Gastroesophageal sphincter (tissue), 3 donors: ENCODE measurements around the gene PLCB4.

Source experiments
- CTCF ChIP-seq, 4 experiments: fragments of 200-600 bp in 2 of 4; fragments of 450-650 bp in 2 of 4; sonication (generic) in 1 of 4; IDR thresholded peaks; one replicate each; pipeline ENCODE4 v1.5.1; 2017 to 2019; ENCODE audit warnings: antibody characterized with exemption in 4 of 4, mild to moderate bottlenecking in 2 of 4, moderate library complexity in 2 of 4
- EP300 ChIP-seq: sonication (generic); formaldehyde crosslinking; IDR thresholded peaks from one replicate; pipeline ENCODE4 v1.6.1; 2017; ENCODE audit warnings: antibody characterized with exemption, mild to moderate bottlenecking
- POLR2A ChIP-seq, 2 donors: fragments of 450-650 bp; IDR thresholded peaks; one replicate each; pipeline ENCODE4 v1.6.1; 2017; ENCODE audit warnings: antibody characterized with exemption in 2 of 2, mild to moderate bottlenecking in 2 of 2, moderate library complexity in 1 of 2

GRCh38 chr20:9022376-9022775 lies 46.5 kb upstream of the PLCB4 start:
- no peak for TF ChIP-seq CTCF (IDR thresholded peaks at IDR 0.05)
- no peak for TF ChIP-seq POLR2A (IDR thresholded peaks at IDR 0.05)
- no peak for TF ChIP-seq EP300
